Thyroid gland (tissue), 4 donors: ENCODE data around the gene ANKRD17. TPM values are rescaled to one million over a fixed set of nuclear protein-coding genes. Genes with fewer than 3 reads are reported as not detected.
A peak's percentile ranks its signal among the peaks of the same experiment; 100 is the strongest.

ENCODE experiments used
- DNase-seq, 2 donors: peaks; one replicate each; pipeline ENCODE4 v3.0.0-alpha.2; 2019
- H3K27ac ChIP-seq, 3 donors: fragments of 200-600 bp; sonication (generic); 1 replicate in 2 of 3; 2 replicates in 1 of 3; pipeline ENCODE4 v1.5.1; 2016 to 2019; ENCODE audit warnings: mild to moderate bottlenecking in 1 of 3, moderate library complexity in 1 of 3
- H3K27me3 ChIP-seq: fragments of 200-600 bp; sonication (generic); one replicate; pipeline ENCODE4 v1.5.1; 2019
- H3K36me3 ChIP-seq, 2 donors: fragments of 200-600 bp; sonication (generic); one replicate each; pipeline ENCODE4 v1.5.1; 2016 to 2019
- H3K4me1 ChIP-seq, 2 donors: fragments of 200-600 bp; sonication (generic); one replicate each; pipeline ENCODE4 v1.5.1; 2017 to 2019
- H3K4me3 ChIP-seq, 3 donors: fragments of 200-600 bp; sonication (generic); replicated peaks in 1 of 3; 1 replicate in 2 of 3; 2 replicates in 1 of 3; pipeline ENCODE4 v1.5.1; 2016; ENCODE audit warnings: mild to moderate bottlenecking in 1 of 3
- H3K9me3 ChIP-seq: fragments of 200-600 bp; sonication (generic); one replicate; pipeline ENCODE4 v1.5.1; 2017
- POLR2A ChIP-seq, 2 donors: fragments of 450-650 bp; IDR thresholded peaks; one replicate each; pipeline ENCODE4 v1.6.1; 2017; ENCODE audit warnings: antibody characterized with exemption in 2 of 2, mild to moderate bottlenecking in 2 of 2, moderate library complexity in 1 of 2
- whole genome bisulfite sequencing, 2 donors: methylation state at CpG; one replicate each; pipeline ENCODE4 v1.1.5; 2017; 5-methylcytosine and 5-hydroxymethylcytosine counted together
- intact Hi-C: fragments of 100-400 bp; cut with DNase I; formaldehyde crosslinking; loops from one replicate; pipeline ENCODE4 v1.15.1; 2023
- total RNA-seq, 4 donors: library from RNA; depleted of rRNA; stranded (reverse); fragments of >200 nt; gene quantifications; one replicate each; pipeline ENCODE4 v1.2.3, GENCODE V29; 2016
- TF ChIP-seq, protein P1 (sequence below), 6 experiments: fragments of 200-600 bp in 3 of 6; fragments of 450-650 bp in 3 of 6; sonication (generic) in 3 of 6; IDR thresholded peaks; one replicate each; pipeline ENCODE4 v1.5.1; 2016 to 2019; ENCODE audit warnings: antibody characterized with exemption in 6 of 6, mild to moderate bottlenecking in 2 of 6, inconsistent platforms in 1 of 6, moderate library complexity in 1 of 6

The ANKRD17 gene
- total RNA-seq, 4 donors from 2014 or later, result 46.8 to 74.6 (median 64.2) TPM

DNA sequence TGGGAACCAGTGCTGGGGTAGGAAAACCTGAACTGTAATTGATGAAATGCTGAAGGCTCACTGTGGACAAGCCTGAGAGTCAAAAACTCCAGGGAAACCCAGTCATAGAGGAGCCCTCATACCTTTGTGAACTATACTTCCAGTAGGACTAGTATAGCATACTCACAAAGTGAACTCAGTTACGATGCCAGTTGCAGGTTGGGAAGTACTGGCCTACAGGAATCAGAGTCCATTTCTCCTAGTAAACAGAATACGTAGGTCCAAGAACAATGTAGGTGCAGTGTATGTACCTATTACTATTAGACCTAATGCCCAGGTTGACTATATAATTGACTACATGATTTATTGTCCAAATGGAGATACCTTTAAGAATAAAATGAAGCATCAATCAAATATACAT, 8.5 kb upstream of the ANKRD17 start:
- no peak overlapping the region for H3K27ac ChIP-seq
- H3K4me3 ChIP-seq, result no peak overlapping the region
- TF ChIP-seq POLR2A (IDR thresholded peaks at IDR 0.05), result no peak
- TF ChIP-seq, protein P1, sequence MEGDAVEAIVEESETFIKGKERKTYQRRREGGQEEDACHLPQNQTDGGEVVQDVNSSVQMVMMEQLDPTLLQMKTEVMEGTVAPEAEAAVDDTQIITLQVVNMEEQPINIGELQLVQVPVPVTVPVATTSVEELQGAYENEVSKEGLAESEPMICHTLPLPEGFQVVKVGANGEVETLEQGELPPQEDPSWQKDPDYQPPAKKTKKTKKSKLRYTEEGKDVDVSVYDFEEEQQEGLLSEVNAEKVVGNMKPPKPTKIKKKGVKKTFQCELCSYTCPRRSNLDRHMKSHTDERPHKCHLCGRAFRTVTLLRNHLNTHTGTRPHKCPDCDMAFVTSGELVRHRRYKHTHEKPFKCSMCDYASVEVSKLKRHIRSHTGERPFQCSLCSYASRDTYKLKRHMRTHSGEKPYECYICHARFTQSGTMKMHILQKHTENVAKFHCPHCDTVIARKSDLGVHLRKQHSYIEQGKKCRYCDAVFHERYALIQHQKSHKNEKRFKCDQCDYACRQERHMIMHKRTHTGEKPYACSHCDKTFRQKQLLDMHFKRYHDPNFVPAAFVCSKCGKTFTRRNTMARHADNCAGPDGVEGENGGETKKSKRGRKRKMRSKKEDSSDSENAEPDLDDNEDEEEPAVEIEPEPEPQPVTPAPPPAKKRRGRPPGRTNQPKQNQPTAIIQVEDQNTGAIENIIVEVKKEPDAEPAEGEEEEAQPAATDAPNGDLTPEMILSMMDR (IDR thresholded peaks at IDR 0.05), result no peak
- 94 to 100% methylated on average over 2 of the region's 2 CpGs for WGBS, 2 donors
- no peaks in the 10 kb centered on the region for H3K4me1 ChIP-seq
- intact Hi-C loops, result no loop called here
- no peaks in the 10 kb centered on the region for H3K9me3 ChIP-seq
- no peaks in the 10 kb centered on the region for H3K27me3 ChIP-seq
- no peaks in the 10 kb centered on the region for H3K36me3 ChIP-seq
- DNase-seq, result no peak

DNA sequence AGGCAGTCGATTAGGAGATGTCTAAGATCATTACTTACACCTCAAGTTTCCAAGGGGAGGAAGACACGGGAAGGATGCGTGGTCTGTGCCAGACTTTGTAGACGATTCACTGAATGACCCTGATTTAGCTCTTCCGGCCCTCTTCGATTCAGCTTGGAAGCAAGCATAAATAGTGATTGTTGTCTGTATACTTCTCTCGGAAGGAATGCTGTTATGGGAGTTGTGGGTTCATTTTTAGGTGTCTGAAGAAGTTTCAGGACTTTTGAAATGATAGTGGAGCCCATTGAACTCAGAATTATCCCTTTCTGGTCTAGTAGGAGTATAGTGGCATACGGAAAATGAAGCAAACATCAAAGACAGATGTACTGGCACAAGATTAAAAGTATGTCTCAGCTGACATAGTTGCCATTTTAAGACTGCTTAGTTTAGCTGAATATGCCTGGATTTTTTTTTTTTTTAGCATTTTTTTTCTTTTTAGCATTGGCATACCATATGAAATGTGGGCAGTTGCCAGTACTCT, 1.0 kb upstream of the ANKRD17 start:
- no peaks in the 10 kb centered on the region for H3K27me3 ChIP-seq
- WGBS, 2 donors, result 0 to 1% methylated on average over 8 of the region's 8 CpGs
- peak overlapping the region; percentile 19 to 97 (median 90) for H3K4me3 ChIP-seq
- no peaks in the 10 kb centered on the region for H3K9me3 ChIP-seq
- H3K36me3 ChIP-seq, result no peaks in the 10 kb centered on the region
- peaks cover 19 to 31% of the 10 kb centered on the region in 2 donors for H3K4me1 ChIP-seq
- intact Hi-C loops, result loop anchor here (5.0 kb wide), 1 partner anchor 192 kb away; the partner anchor contains the start of gene COX18
- DNase-seq, result no peak
- peak overlapping the region; percentile 94 to 98 (median 97) for H3K27ac ChIP-seq
- TF ChIP-seq POLR2A (IDR thresholded peaks at IDR 0.05), result no peak
- TF ChIP-seq, protein P1 (IDR thresholded peaks at IDR 0.05), result no peak

DNA sequence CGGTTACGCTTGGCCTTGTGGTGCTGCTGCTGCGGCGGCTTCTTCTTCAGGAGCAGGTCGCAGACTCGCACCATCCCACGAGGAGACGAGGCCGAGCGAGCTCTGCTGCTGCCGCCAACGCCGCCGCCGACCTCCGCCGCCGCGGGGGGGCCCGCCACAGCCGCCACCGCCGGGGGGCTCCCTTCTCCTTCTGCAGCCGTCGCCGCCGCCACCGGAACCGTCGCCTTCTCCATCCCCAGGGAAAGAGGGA, 237 bp downstream of the ANKRD17 start:
- peak overlapping the region; percentile 94 to 98 (median 97) for H3K27ac ChIP-seq
- peak overlapping the region; percentile 71 to 97 (median 90) for H3K4me3 ChIP-seq
- TF ChIP-seq, protein P1 (IDR thresholded peaks at IDR 0.05), result peak in 1 of 6 experiments; percentile 1
- no peak for TF ChIP-seq POLR2A (IDR thresholded peaks at IDR 0.05)
- H3K36me3 ChIP-seq, result no peaks in the 10 kb centered on the region
- H3K9me3 ChIP-seq, result no peaks in the 10 kb centered on the region
- H3K4me1 ChIP-seq, result peaks cover 23 to 31% of the 10 kb centered on the region in 2 donors
- intact Hi-C loops, result loop anchor here (5.0 kb wide), 1 partner anchor 191 kb away; the partner anchor contains the start of gene COX18
- H3K27me3 ChIP-seq, result no peaks in the 10 kb centered on the region
- no CpG with 5 or more reads among the region's 30 CpGs for WGBS, 2 donors
- DNase-seq, result no peak

DNA sequence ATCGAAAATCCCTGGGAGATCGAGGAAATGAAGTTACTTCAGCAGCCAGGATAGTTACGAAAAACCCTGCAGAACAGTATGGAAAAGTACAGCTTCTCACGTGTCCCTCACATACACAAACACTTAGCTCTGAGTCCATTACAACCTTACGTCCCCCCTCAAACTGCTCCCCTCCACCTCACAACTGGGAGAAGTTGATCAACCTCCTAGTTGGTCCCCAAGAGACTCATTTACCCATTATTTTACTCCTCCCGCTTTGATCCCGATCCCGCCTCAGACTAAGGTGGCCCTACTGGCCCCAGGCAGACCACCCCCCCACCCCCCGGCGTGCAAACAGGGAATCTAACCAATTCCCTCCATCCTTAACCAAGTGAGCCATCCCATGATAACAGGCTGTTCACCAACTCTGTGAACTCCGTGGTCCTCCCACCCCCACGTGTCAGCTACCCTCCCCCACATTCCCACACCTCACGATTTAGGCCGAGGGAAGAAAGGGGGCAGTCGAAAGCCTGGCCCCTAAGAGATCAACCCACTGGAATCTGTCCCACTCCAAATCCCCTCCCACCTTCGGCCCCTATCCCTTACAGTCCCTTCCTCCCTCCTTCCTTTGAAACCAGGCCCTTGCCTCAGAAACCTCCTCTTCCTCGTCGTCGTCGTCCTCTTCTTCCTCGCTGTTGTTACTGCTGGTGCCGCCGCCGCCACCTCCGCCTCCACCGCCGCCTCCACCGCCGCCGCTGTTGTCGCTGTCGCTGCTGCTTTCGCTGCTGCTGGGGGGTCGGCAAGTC, 755 bp downstream of the ANKRD17 start:
- intact Hi-C loops, result loop anchor here (5.0 kb wide), 1 partner anchor 191 kb away; the partner anchor contains the start of gene COX18
- DNase-seq, result peak; percentile 20 to 44

More for the DNA sequence above, 755 bp downstream of the ANKRD17 start:
- Histone ChIP-seq H3K9me3 (no peaks in the 10 kb centered on the region), H3K27ac (peak overlapping the region; percentile 94 to 98 (median 97)), H3K4me3 (peak overlapping the region; percentile 71 to 97 (median 90)), H3K4me1 (peaks cover 24 to 31% of the 10 kb centered on the region in 2 donors), H3K27me3 (no peaks in the 10 kb centered on the region), H3K36me3 (no peaks in the 10 kb centered on the region)
- no peak for TF ChIP-seq POLR2A (IDR thresholded peaks at IDR 0.05)
- TF ChIP-seq, protein P1 (IDR thresholded peaks at IDR 0.05), result no peak
- WGBS, 2 donors, result 0 to 1% methylated on average over 21 to 25 of the region's 34 CpGs
